Measurements from ENCODE around the gene NHP2.

DNA sequence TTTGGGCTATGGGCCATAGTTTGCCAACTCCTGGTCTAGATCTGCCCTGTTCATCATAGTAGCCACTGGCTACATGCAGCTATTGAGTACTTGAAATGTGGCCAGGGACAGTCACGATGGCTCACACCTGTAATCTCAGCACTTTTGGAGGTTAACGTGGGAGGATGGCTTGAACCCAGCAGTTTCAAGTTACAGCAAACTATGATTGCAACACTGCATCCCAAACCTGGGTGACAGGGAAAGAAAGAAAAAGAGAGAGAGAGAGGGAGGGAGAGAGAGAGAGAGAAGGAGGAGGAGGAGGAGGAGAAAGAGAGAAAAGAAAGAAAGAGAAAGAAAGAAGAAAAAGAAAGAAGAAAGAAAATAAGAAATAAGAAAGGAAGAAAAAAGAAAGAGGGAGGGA lies 38.6 kb upstream of the NHP2 start:
- TF ChIP-seq FIP1L1 (IDR thresholded peaks at IDR 0.05; ENCODE audit: low read depth, low read length, poor library complexity, severe bottlenecking) (no peak), MEIS2 (IDR thresholded peaks at IDR 0.05; ENCODE audit: partially characterized antibody) (no peak), TCFL5 (CRISPR knock-in tag; conservative IDR thresholded peaks at IDR 0.05) (no peak), KLF13 (tag; IDR thresholded peaks at IDR 0.05; ENCODE audit: borderline replicate concordance, low read depth) (no peak), JUN (IDR thresholded peaks at IDR 0.05; ENCODE audit: borderline replicate concordance, low read depth, low read length) (no peak), JUN (CRISPR knock-in tag; IDR thresholded peaks at IDR 0.05; ENCODE audit: borderline replicate concordance) (no peak), ZNF24 (IDR thresholded peaks at IDR 0.05) (no peak), POLR2A (conservative IDR thresholded peaks at IDR 0.05) (no peak)
- TF ChIP-seq, protein P1, sequence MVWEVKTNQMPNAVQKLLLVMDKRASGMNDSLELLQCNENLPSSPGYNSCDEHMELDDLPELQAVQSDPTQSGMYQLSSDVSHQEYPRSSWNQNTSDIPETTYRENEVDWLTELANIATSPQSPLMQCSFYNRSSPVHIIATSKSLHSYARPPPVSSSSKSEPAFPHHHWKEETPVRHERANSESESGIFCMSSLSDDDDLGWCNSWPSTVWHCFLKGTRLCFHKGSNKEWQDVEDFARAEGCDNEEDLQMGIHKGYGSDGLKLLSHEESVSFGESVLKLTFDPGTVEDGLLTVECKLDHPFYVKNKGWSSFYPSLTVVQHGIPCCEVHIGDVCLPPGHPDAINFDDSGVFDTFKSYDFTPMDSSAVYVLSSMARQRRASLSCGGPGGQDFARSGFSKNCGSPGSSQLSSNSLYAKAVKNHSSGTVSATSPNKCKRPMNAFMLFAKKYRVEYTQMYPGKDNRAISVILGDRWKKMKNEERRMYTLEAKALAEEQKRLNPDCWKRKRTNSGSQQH (CRISPR knock-in tag; IDR thresholded peaks at IDR 0.05) = no peak

Data from K562 (cell line).